ENCODE measurements around the gene NCAPD2. TPM values are rescaled to one million over a fixed set of nuclear protein-coding genes. Genes with fewer than 3 reads are reported as not detected.
"Not testable (repeated sequence)": the region's sequence is repeated elsewhere in the genome, so short reads cannot be mapped to it uniquely, and the experiment has no call there.

NCAPD2 gene
- total RNA-seq, 2 experiments from 2014 or later = 195 to 201 TPM

DNA sequence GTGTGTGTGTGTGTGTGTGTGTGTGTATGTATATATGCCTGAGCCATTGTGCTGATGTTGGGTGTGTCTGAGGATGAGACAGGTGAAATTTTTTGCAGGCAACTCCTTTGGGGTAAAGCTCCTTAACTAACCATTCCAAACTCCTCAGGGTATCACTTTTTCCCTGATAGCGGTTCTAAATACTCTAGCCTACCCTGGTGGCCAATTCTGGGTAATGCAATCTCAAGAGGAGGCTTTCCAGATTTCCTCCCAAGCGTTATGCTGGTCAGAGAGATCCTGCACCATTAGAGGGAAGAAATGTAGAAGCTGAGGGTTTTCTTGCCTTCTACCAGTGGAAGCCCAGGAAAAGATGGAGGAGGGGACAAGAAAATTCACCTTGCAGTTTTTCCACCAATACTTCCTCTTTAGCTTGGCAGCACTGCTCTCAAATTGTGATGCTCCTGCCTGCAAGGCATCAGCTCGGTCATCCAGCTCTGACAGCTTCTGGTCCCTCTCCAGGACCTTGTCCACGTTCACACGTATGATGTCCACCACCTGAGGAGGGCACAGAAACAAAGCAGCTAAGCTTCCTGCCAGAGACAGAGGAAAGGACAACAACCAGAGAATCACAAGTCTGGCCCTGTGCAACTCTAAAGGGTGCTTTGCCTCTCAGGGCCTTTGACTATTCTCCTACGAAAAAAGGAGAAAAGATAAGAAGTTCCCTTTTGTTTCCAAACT is 28.3 kb upstream of the NCAPD2 start:
- Mint-ChIP-seq H3K36me3 (ENCODE audit: low read depth) (peaks cover 87% of the 10 kb centered on the region), H3K27me3 (ENCODE audit: low read depth) (no peaks in the 10 kb centered on the region), H3K4me1 (ENCODE audit: low read depth) (peaks cover 88% of the 10 kb centered on the region), H3K9me3 (ENCODE audit: insufficient read depth) (no peaks in the 10 kb centered on the region), H3K27ac (peak overlapping the region; percentile 74), H3K4me3 (no peak overlapping the region)
- ChIA-PET POLR2A (interaction anchor here (0.6 to 2.2 kb wide), 14 partner anchors 9 to 1706 kb away, joined by 3 to 38 read pairs (median 5); partner anchors contain the start of genes CD27, GAPDH, MRPL51 and SPSB2), CTCF (interaction anchor here (0.7 to 10.9 kb wide), 33 partner anchors 9 to 158 kb away, joined by 3 to 288 read pairs (median 6); partner anchors contain the start of genes CD27, MRPL51 and TAPBPL)
- DNase-seq = peak; percentile 67
- ATAC-seq = no peak

DNA sequence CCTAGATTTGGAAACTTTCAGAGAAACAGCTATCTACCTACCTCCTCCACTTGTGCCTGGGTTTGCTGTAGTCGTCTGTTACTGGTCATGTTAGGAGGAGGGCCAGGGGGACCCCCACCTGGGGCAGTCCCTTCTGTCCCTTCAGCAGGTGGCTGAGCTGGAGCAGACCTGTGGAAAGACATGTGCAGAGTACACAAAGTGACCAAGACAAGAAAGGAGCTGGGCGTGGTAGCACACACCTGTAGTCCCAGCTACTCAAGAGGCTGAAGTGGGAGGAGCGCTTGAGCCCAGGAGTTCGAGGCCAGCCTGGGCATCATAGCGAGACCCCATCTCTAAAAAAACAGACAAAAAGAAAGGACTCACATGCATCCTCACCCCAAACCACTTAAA is 27.7 kb upstream of the NCAPD2 start:
- Mint-ChIP-seq H3K4me3 (no peak overlapping the region), H3K27me3 (ENCODE audit: low read depth) (no peaks in the 10 kb centered on the region), H3K9me3 (ENCODE audit: insufficient read depth) (no peaks in the 10 kb centered on the region), H3K4me1 (ENCODE audit: low read depth) (peaks cover 85% of the 10 kb centered on the region), H3K27ac (peak overlapping the region; percentile 36), H3K36me3 (ENCODE audit: low read depth) (peaks cover 81% of the 10 kb centered on the region)
- ChIA-PET POLR2A (interaction anchor here (0.6 to 2.2 kb wide), 10 partner anchors 11 to 1707 kb away, joined by 3 to 38 read pairs (median 6); partner anchors contain the start of genes CD27, GAPDH, MRPL51 and SPSB2), CTCF (interaction anchor here (0.7 to 10.9 kb wide), 28 partner anchors 14 to 158 kb away, joined by 3 to 288 read pairs (median 7); partner anchors contain the start of genes CD27, MRPL51 and TAPBPL)
- DNase-seq = no peak
- no peak for ATAC-seq

DNA sequence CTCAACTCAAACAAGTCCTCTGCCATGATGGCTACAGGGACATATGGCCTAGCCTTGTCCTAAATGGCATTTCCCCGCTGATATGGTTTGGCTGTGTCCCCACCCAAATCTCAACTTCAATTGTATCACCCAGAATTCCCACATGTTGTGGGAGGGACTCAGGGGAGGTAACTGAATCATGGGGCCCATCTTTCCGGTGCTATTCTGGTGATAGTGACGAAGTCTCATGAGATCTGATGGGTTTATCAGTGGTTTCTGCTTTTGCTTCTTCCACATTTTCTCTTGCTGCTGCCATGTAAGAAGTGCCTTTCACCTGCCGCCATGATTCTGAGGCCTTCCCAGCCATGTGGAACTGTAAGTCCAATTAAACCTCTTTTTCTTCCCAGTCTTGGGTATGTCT is 27.2 kb upstream of the NCAPD2 start:
- H3K9me3 Mint-ChIP-seq (ENCODE audit: insufficient read depth); H3K27me3 Mint-ChIP-seq (ENCODE audit: low read depth); ATAC-seq; DNase-seq: not testable (repeated sequence)
- ChIA-PET POLR2A (interaction anchor here (1.2 to 2.2 kb wide), 6 partner anchors 12 to 131 kb away, joined by 5 to 38 read pairs (median 8); partner anchors contain the start of genes CD27, GAPDH and MRPL51), CTCF (interaction anchor here (1.2 to 10.9 kb wide), 10 partner anchors 22 to 130 kb away, joined by 5 to 288 read pairs (median 23); partner anchors contain the start of genes CD27 and MRPL51)
- Mint-ChIP-seq H3K4me3 (peak overlapping the region; percentile 19), H3K4me1 (ENCODE audit: low read depth) (peaks cover 85% of the 10 kb centered on the region), H3K36me3 (ENCODE audit: low read depth) (peaks cover 76% of the 10 kb centered on the region), H3K27ac (peak overlapping the region; percentile 36)

DNA sequence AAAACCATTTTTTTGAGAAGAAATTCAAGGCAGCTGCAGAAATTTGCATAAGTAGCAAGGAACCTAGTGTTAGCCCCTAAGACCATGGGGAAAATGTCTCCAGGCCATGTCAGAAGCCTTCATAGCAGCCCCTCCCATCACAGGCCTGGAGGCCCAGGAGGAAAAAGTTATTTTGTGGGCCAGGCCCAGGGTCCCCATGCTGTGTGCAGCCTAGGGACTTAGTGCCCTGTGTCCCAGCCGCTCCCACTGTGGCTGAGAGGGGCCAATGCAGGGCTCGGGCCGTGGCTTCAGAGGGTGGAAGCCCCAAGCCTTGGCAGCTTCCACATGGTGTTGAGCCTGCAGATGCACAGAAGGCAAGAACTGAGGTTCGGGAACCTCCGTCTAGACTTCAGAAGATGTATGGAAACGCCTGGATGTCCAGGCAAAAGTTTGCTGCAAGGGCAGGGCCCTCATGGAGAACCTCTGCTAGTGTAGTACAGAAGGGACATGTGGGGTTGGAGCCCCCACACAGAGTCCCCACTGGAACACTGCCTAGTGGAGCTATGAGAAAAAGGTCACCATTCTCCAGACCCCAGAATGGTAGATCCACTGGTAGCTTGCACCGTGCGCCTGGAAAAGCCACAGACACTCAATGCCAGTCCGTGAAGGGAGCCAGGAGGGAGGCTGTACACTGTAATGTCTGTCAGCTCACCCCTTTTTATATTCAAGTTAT is 26.2 kb upstream of the NCAPD2 start:
- not testable (repeated sequence) for DNase-seq; H3K9me3 Mint-ChIP-seq (ENCODE audit: insufficient read depth); H3K27me3 Mint-ChIP-seq (ENCODE audit: low read depth); ATAC-seq
- Mint-ChIP-seq H3K4me1 (ENCODE audit: low read depth) (peaks cover 82% of the 10 kb centered on the region), H3K4me3 (peak overlapping the region; percentile 93), H3K36me3 (ENCODE audit: low read depth) (peaks cover 66% of the 10 kb centered on the region), H3K27ac (peak overlapping the region; percentile 93)
- POLR2A ChIA-PET = interaction anchor here (0.7 to 4.2 kb wide), 4 partner anchors 9 to 40 kb away, joined by 3 to 22 read pairs (median 6); no protein-coding TSS in a partner anchor
- CTCF ChIA-PET = interaction anchor here (4.0 to 4.7 kb wide), 2 partner anchors 15 to 43 kb away, joined by 15 to 36 read pairs; no protein-coding TSS in a partner anchor

DNA sequence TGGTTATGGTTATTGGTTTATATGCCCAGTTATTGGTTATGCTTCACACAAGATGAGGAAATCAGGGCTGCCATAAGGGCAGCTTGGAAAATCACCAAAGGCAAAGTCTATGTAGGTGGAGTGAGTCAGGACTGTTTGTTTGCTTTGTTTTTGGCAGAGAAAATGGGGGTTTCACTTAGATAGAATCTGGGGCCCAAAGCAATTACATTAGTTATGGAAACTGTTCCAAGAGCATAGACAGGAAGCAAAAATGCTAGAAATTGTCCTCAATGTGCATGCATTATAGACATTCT is 25.7 kb upstream of the NCAPD2 start:
- H3K27ac Mint-ChIP-seq = peak overlapping the region; percentile 93
- H3K36me3 Mint-ChIP-seq (ENCODE audit: low read depth) = peaks cover 61% of the 10 kb centered on the region
- H3K27me3 Mint-ChIP-seq (ENCODE audit: low read depth) = no peaks in the 10 kb centered on the region
- ATAC-seq = no peak
- peaks cover 77% of the 10 kb centered on the region for H3K4me1 Mint-ChIP-seq (ENCODE audit: low read depth)
- CTCF ChIA-PET = interaction anchor here (4.0 to 4.7 kb wide), 3 partner anchors 15 to 69 kb away, joined by 15 to 40 read pairs (median 36); no protein-coding TSS in a partner anchor
- POLR2A ChIA-PET = interaction anchor here (0.7 to 4.8 kb wide), 6 partner anchors 11 to 69 kb away, joined by 3 to 61 read pairs (median 26); partner anchors contain the start of genes CD27, GAPDH and TAPBPL
- no peak for DNase-seq
- peak overlapping the region; percentile 93 for H3K4me3 Mint-ChIP-seq
- no peaks in the 10 kb centered on the region for H3K9me3 Mint-ChIP-seq (ENCODE audit: insufficient read depth)

DNA sequence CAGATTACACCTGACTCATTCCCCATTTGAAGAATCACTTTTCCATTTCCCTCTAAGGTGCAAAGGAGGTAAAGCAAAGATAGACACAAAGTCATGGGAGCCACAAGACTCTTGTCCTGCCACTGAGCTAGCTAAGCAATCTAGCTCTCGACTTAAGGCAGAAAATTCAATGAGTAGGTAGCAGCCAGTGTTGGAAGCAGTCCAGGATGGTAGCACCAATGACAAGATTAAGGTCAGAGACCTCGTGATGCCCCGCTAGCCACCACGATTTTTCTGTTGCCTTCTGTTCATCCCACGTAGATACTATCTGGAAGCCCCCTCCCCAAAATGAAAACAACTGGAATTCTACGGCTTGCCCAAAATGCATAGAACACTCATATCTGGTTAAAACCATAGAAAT is 24.8 kb upstream of the NCAPD2 start:
- Mint-ChIP-seq H3K27me3 (ENCODE audit: low read depth) (no peaks in the 10 kb centered on the region), H3K27ac (peak overlapping the region; percentile 93), H3K9me3 (ENCODE audit: insufficient read depth) (no peaks in the 10 kb centered on the region), H3K4me1 (ENCODE audit: low read depth) (peaks cover 68% of the 10 kb centered on the region), H3K36me3 (ENCODE audit: low read depth) (peaks cover 53% of the 10 kb centered on the region), H3K4me3 (peak overlapping the region; percentile 93)
- POLR2A ChIA-PET = interaction anchor here (2.4 to 4.8 kb wide), 8 partner anchors 8 to 68 kb away, joined by 9 to 61 read pairs (median 26); partner anchors contain the start of genes CD27, GAPDH and TAPBPL
- DNase-seq = no peak
- ATAC-seq = no peak
- CTCF ChIA-PET = interaction anchor here (0.6 to 4.7 kb wide), 7 partner anchors 12 to 143 kb away, joined by 3 to 40 read pairs (median 15); no protein-coding TSS in a partner anchor

DNA sequence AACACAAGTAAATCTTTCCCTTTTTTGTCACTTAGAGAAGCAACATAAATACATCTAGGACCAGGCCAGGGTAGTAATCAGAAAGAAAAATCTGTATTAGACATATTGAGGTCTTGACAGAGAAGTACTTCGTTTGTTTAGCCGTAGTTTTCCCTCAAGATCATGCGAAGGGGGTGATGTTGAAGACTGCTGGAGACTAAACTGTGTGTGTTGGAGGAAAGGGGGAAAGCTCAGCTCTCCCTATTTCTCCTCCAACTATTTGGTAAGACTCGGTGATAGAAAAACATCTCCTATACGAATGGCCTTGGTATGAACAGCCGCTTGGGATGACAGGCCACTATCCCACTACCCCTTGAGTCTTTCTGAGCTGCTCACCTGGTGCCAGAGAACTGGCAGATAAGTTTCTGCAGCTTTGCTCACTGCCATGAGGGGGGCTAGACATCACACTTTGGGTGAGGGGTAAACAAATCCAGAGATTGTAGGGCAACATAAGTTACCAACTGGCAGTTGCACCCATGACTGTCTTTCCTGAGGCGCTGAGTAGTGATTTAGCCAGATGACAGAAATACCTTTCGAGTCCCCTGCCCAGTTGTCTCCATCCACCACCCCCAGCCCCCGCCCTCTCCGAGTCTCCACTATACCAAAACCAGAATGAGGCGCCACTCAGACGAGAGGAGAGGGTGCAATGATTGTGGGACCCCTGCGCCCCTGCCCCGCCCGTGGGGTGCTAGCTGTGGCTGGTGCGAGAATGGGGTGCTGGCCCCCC is 24.1 kb upstream of the NCAPD2 start:
- Mint-ChIP-seq H3K27ac (peak overlapping the region; percentile 93), H3K9me3 (ENCODE audit: insufficient read depth) (no peaks in the 10 kb centered on the region)
- CTCF ChIA-PET = interaction anchor here (0.6 to 4.7 kb wide), 15 partner anchors 9 to 147 kb away, joined by 3 to 40 read pairs (median 6); partner anchors contain the start of gene MRPL51

DNA sequence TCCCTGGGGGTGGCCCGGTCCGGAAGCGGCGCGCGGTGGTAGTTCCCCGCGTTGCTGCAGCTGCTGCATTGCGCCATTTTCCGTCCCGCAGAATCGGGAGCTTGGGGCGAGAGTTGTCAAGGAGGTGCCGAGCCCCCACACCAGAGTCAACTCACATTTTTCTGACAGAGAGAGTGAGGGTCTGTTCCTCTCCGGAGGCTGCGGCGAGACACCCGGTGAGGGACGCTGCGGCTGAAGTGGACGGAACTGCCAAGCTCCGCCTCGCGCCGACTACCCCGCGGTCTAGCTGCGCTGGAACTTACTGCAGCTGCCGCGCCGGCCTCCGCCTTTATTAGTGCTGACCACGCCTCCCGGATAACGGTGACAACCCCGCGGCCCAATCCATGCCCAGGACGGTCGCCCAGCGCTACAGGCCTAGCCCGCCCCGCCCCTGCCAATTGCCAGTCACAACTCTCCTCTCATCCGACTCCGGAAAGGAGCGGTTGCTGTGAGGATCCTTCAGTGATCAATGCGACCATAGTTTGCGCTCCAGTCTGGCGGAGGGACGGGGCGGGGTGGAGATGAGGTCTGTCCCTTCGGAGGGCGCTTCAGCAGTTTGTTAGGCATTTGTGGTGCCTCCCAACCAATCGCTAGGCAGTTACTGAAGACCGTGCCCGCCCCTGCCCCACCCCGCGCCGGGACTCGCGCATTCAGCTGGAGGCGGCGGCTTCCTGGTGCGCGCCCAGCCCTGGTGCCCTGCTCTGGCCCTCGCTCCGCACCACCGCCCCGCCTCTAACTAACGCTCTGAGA is 23.3 kb upstream of the NCAPD2 start, which contains the start of gene VAMP1:
VAMP1 (minus strand) TSS at position 303 of the 789 bp plus-strand sequence; CDS start at position 157, 146 bp downstream.
- peak within 1 kb of the TSS; percentile 93 for H3K27ac Mint-ChIP-seq
- H3K27me3 Mint-ChIP-seq (ENCODE audit: low read depth) = peaks cover 2% of the 10 kb centered on the region
- DNase-seq (peak; percentile 99), ATAC-seq (peak; percentile 93)
- CTCF ChIA-PET = interaction anchor here (0.6 to 4.7 kb wide), 18 partner anchors 9 to 420 kb away, joined by 3 to 40 read pairs (median 4); partner anchors contain the start of gene MRPL51
- no peaks in the 10 kb centered on the region for H3K9me3 Mint-ChIP-seq (ENCODE audit: insufficient read depth)
- POLR2A ChIA-PET = interaction anchor here (0.7 to 4.8 kb wide), 33 partner anchors 9 to 474 kb away, joined by 3 to 61 read pairs (median 9); partner anchors contain the start of genes C12orf57, CD27, GAPDH and MRPL51
- peak within 1 kb of the TSS; percentile 93 for H3K4me3 Mint-ChIP-seq
- peaks cover 41% of the 10 kb centered on the region for H3K36me3 Mint-ChIP-seq (ENCODE audit: low read depth)
- peaks cover 56% of the 10 kb centered on the region for H3K4me1 Mint-ChIP-seq (ENCODE audit: low read depth)

More for the DNA sequence above, 24.1 kb upstream of the NCAPD2 start:
- H3K4me1 Mint-ChIP-seq (ENCODE audit: low read depth) = peaks cover 61% of the 10 kb centered on the region
- no peak for DNase-seq
- H3K4me3 Mint-ChIP-seq = peak overlapping the region; percentile 93
- H3K36me3 Mint-ChIP-seq (ENCODE audit: low read depth) = peaks cover 46% of the 10 kb centered on the region
- ATAC-seq = no peak
- H3K27me3 Mint-ChIP-seq (ENCODE audit: low read depth) = peaks cover 2% of the 10 kb centered on the region
- POLR2A ChIA-PET = interaction anchor here (0.8 to 4.8 kb wide), 30 partner anchors 8 to 474 kb away, joined by 3 to 61 read pairs (median 10); partner anchors contain the start of genes C12orf57, CD27, GAPDH and MRPL51

DNA sequence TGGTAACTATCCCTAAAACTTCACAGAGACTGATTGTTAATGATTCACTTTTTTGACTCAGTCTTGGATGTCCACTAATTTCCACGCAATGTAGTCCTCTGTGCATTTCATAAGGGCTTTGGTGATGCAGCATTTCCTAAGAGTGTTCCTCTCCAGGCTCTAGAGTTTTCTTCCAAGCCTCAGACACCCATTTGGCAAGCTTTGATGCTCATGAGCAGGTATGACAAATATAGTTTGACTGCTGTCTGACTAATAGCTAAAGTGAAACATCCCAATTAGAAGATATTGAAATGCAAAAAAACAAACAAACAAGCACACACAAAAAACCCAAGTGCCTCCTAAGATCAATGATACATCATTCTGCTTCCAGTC is 21.9 kb upstream of the NCAPD2 start:
- peaks cover 42% of the 10 kb centered on the region for H3K4me1 Mint-ChIP-seq (ENCODE audit: low read depth)
- no peak overlapping the region for H3K4me3 Mint-ChIP-seq
- POLR2A ChIA-PET = interaction anchor here (1.2 to 4.8 kb wide), 3 partner anchors 21 to 65 kb away, joined by 4 to 61 read pairs (median 39); partner anchors contain the start of genes CD27, GAPDH and MRPL51
- no peak overlapping the region for H3K27ac Mint-ChIP-seq
- CTCF ChIA-PET = interaction anchor here (1.0 to 4.2 kb wide), 8 partner anchors 9 to 149 kb away, joined by 3 to 40 read pairs (median 6); partner anchors contain the start of gene MRPL51
- no peak for ATAC-seq
- H3K27me3 Mint-ChIP-seq (ENCODE audit: low read depth) = peaks cover 2% of the 10 kb centered on the region
- peaks cover 27% of the 10 kb centered on the region for H3K36me3 Mint-ChIP-seq (ENCODE audit: low read depth)
- DNase-seq = no peak
- H3K9me3 Mint-ChIP-seq (ENCODE audit: insufficient read depth) = no peaks in the 10 kb centered on the region

DNA sequence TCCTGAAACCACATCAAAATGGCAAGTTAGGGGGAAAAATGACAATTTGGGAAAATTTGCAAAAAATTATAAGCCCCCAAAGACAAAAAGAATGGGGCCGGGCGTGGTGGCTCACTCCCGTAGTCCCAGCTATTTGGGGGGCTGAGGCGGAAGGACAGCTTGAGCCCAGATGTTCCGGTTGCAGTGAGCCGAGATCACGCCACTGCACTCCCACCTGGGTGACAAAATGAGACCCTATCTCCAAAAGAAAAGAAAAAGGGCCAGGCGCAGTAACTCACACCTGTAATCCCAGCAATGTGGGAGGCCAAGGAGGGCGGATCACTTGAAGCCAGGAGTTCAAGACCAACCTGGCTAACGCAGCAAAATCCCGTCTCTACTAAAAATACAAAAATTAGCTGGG is 21.4 kb upstream of the NCAPD2 start:
- CTCF ChIA-PET = interaction anchor here (1.5 to 4.2 kb wide), 4 partner anchors 9 to 65 kb away, joined by 3 to 40 read pairs (median 10); partner anchors contain the start of gene MRPL51
- Mint-ChIP-seq H3K27me3 (ENCODE audit: low read depth) (peaks cover 3% of the 10 kb centered on the region), H3K4me3 (no peak overlapping the region), H3K9me3 (ENCODE audit: insufficient read depth) (no peaks in the 10 kb centered on the region), H3K36me3 (ENCODE audit: low read depth) (peaks cover 22% of the 10 kb centered on the region), H3K27ac (no peak overlapping the region), H3K4me1 (ENCODE audit: low read depth) (peaks cover 37% of the 10 kb centered on the region)
- POLR2A ChIA-PET = interaction anchor here (1.2 to 4.8 kb wide), 3 partner anchors 21 to 65 kb away, joined by 4 to 61 read pairs (median 39); partner anchors contain the start of genes CD27, GAPDH and MRPL51
- ATAC-seq (no peak), DNase-seq (no peak)
